ENCODE data around the gene GIPC2. TPM values are rescaled to one million over a fixed set of nuclear protein-coding genes. Genes with fewer than 3 reads are reported as not detected.

The GIPC2 gene
- total and polyA plus RNA-seq, 2 of the 4 experiments (the other 2 are of a cell fraction): 0.07 to 0.18 TPM

GRCh38 chr1:78005448-78005722 lies 40.4 kb upstream of the GIPC2 start:
- Histone ChIP-seq H4K91ac (ENCODE audit: insufficient read depth, low read depth, low read length) (no peak overlapping the region), H3K23ac (ENCODE audit: low read depth, low read length) (peak overlapping the region; percentile 2; the same call in 1 of the 2 replicates), H2BK5ac (ENCODE audit: low read depth, low read length, poor library complexity, severe bottlenecking) (peak overlapping the region; percentile 100), H2BK15ac (ENCODE audit: low read depth, low read length) (no peak overlapping the region), H3K4ac (ENCODE audit: low read depth, low read length) (no peak overlapping the region), H3K9ac (ENCODE audit: low read depth, low read length) (peak overlapping the region; percentile 90), H3K18ac (ENCODE audit: low read depth, low read length) (peak overlapping the region; percentile 91), H4K20me1 (ENCODE audit: insufficient read depth, low read length) (peaks cover 3% of the 10 kb centered on the region; the same call in 1 of the 2 replicates), H3K4me3 (ENCODE audit: insufficient read depth, low read depth, low read length) (peak overlapping the region; percentile 80), H3K14ac (replicated peaks; ENCODE audit: low read depth, low read length) (0 out of 2 replicates have a peak overlapping the region, but pooled peaks have one; percentile 5), H3K79me1 (ENCODE audit: low read depth in 1 of 2, low read length in 2 of 2) (peaks cover 0 to 20% of the 10 kb centered on the region in 2 experiments; a peak in 2 of 4 replicates), H3K9me1 (ENCODE audit: insufficient read depth, low read length) (no peaks in the 10 kb centered on the region), H2AK5ac (ENCODE audit: low read depth, low read length) (no peak overlapping the region), H3K27ac (ENCODE audit: insufficient read depth, low read length) (peak overlapping the region; percentile 85), H3K4me1 (ENCODE audit: control insufficient read depth, insufficient read depth, low read length) (peaks cover 6% of the 10 kb centered on the region), H2BK120ac (ENCODE audit: low read depth, low read length) (no peak overlapping the region), H3K36me3 (ENCODE audit: control insufficient read depth, insufficient read depth, low read length) (no peaks in the 10 kb centered on the region), H3K4me2 (ENCODE audit: low read depth, low read length) (peak overlapping the region; percentile 98), H4K8ac (ENCODE audit: low read depth in 2 of 2, low read length in 2 of 2) (no peak overlapping the region; a peak in 1 of 4 replicates), H4K5ac (ENCODE audit: low read depth, low read length) (peak overlapping the region; percentile 19; the same call in 1 of the 2 replicates), H2AK9ac (replicated peaks; ENCODE audit: low read depth, low read length, poor library complexity) (no peak overlapping the region), H3K56ac (ENCODE audit: extremely low read depth, insufficient read depth, low read length) (peak overlapping the region; percentile 73; the same call in 1 of the 2 replicates), H2AFZ (replicated peaks; ENCODE audit: low read length, poor library complexity) (no peak overlapping the region), H3K9me3 (ENCODE audit: control insufficient read depth, insufficient read depth, low read length) (no peaks in the 10 kb centered on the region), H2BK20ac (ENCODE audit: low read depth, low read length) (no peak overlapping the region), H3K27me3 (ENCODE audit: control insufficient read depth, insufficient read depth, low read length) (no peaks in the 10 kb centered on the region)
- ChIA-PET POLR2A (ENCODE audit: unreplicated experiment) (interaction anchor here (0.5 to 2.1 kb wide), 3 partner anchors 27 to 102 kb away, joined by 3 to 9 read pairs (median 4); partner anchors contain the start of gene FUBP1), CTCF (interaction anchor here (0.6 to 2.7 kb wide), 5 partner anchors 10 to 1014 kb away, joined by 3 to 7 read pairs (median 4); partner anchors contain the start of gene FUBP1)
- TF ChIP-seq ELK1 (IDR thresholded peaks at IDR 0.05; ENCODE audit: borderline replicate concordance, low read depth, low read length): no peak
- no peak for TF ChIP-seq NFE2L2 (IDR thresholded peaks at IDR 0.05; ENCODE audit: low read depth, low read length)
- no peak for TF ChIP-seq USF2 (IDR thresholded peaks at IDR 0.05; ENCODE audit: low read depth, low read length)
- TF ChIP-seq POLR2A (IDR thresholded peaks at IDR 0.05; ENCODE audit: low read depth, low read length): no peak
- TF ChIP-seq SMC3 (IDR thresholded peaks at IDR 0.05; ENCODE audit: low read depth, low read length): no peak
- no peak for TF ChIP-seq RFX5 (IDR thresholded peaks at IDR 0.05; ENCODE audit: low read depth, low read length)
- no peak for TF ChIP-seq MXI1 (IDR thresholded peaks at IDR 0.05; ENCODE audit: borderline replicate concordance, low read depth, low read length)
- no peak for TF ChIP-seq MAZ (IDR thresholded peaks at IDR 0.05; ENCODE audit: borderline replicate concordance, low read depth, low read length)
- TF ChIP-seq BHLHE40 (IDR thresholded peaks at IDR 0.05; ENCODE audit: low read depth, low read length): no peak
- TF ChIP-seq CHD1 (IDR thresholded peaks at IDR 0.05; ENCODE audit: low read depth, low read length): no peak
- no peak for TF ChIP-seq MAFK (IDR thresholded peaks at IDR 0.05; ENCODE audit: low read depth, low read length)
- no peak for TF ChIP-seq CEBPB (IDR thresholded peaks at IDR 0.05; ENCODE audit: low read depth, low read length)
- TF ChIP-seq RAD21 (IDR thresholded peaks at IDR 0.05; ENCODE audit: low read length): no peak
- TF ChIP-seq RCOR1 (IDR thresholded peaks at IDR 0.05; ENCODE audit: insufficient replicate concordance, low read length): no peak
- TF ChIP-seq CTCF (conservative IDR thresholded peaks at IDR 0.05; ENCODE audit: low read depth, low read length): no peak
- no peak for TF ChIP-seq FOS (IDR thresholded peaks at IDR 0.05; ENCODE audit: low read depth, low read length)
- dilution Hi-C loops (cut with HindIII; ENCODE audit: low sequenced_read_pairs, unreplicated experiment) (no loop called here), in situ Hi-C loops (cut with MboI; ENCODE audit: low sequenced_read_pairs) (no loop called here), intact Hi-C loops (cut with micrococcal nuclease) (no loop called here)
- ATAC-seq (ENCODE audit: low read depth): no peak
- TSS peak; percentile 86 for BruUV-seq (replicated peaks)
- DNase-seq: no peak
- WGBS, 2 experiments (ENCODE audit: extremely low coverage in 2 of 2, insufficient read length in 1 of 2): no CpG with 5 or more reads among the region's 1 CpG

Data from IMR-90 (cell line).